Neural crest cell (in vitro differentiated cells): ENCODE measurements around the gene ANKFY1. TPM values are rescaled to one million over a fixed set of nuclear protein-coding genes. Genes with fewer than 3 reads are reported as not detected.

ENCODE experiments used
- DNase-seq: peaks from one replicate; pipeline ENCODE4 v3.0.0; 2021; ENCODE audit warnings: low read depth, mixed read lengths, low spot score
- H3K27ac Mint-ChIP-seq: one replicate; pipeline ENCODE4 v1.8.0; 2021; ENCODE audit warnings: mild to moderate bottlenecking, mixed read lengths; ENCODE audit not compliant: unreplicated experiment
- H3K27me3 Mint-ChIP-seq: 2 replicates; pipeline ENCODE4 v1.8.0; 2021; ENCODE audit warnings: low read depth, mild to moderate bottlenecking, mixed read lengths
- H3K36me3 Mint-ChIP-seq: 2 replicates; pipeline ENCODE4 v1.8.0; 2021; ENCODE audit warnings: low read depth, mild to moderate bottlenecking, mixed read lengths
- H3K4me1 Mint-ChIP-seq: 2 replicates; pipeline ENCODE4 v1.8.0; 2021; ENCODE audit warnings: mixed read lengths
- H3K4me3 Mint-ChIP-seq: one replicate; pipeline ENCODE4 v1.8.0; 2021; ENCODE audit warnings: mild to moderate bottlenecking, mixed read lengths
- H3K9me3 Mint-ChIP-seq: 2 replicates; pipeline ENCODE4 v1.8.0; 2021; ENCODE audit warnings: mixed read lengths
- CTCF ChIP-seq: fragments of 200-600 bp; sonication (generic); conservative IDR thresholded peaks from 2 replicates; pipeline ENCODE4 v1.5.0; 2021; ENCODE audit warnings: antibody characterized with exemption, mild to moderate bottlenecking
- total RNA-seq: library from RNA; stranded (reverse); gene quantifications from 2 replicates; pipeline ENCODE4 v1.2.1, GENCODE V29; 2021

ANKFY1 gene
- total RNA-seq, 1 donor from 2014 or later, result 73.5 TPM

- H3K36me3 Mint-ChIP-seq, result peaks cover 13% of the 10 kb centered on the region
- TF ChIP-seq CTCF, result no peak
- H3K27ac Mint-ChIP-seq, result peak overlapping the region; percentile 28
- no peaks in the 10 kb centered on the region for H3K9me3 Mint-ChIP-seq
- H3K27me3 Mint-ChIP-seq, result no peaks in the 10 kb centered on the region
- H3K4me3 Mint-ChIP-seq, result no peak overlapping the region
- H3K4me1 Mint-ChIP-seq, result peaks cover 17% of the 10 kb centered on the region
- DNase-seq, result no peak
Measured at GRCh38 chr17:4165301-4166010, 98.3 kb downstream of the ANKFY1 start.

- no peaks in the 10 kb centered on the region for H3K27me3 Mint-ChIP-seq
- no peaks in the 10 kb centered on the region for H3K9me3 Mint-ChIP-seq
- no peak overlapping the region for H3K4me3 Mint-ChIP-seq
- TF ChIP-seq CTCF, result no peak
- peaks cover 17% of the 10 kb centered on the region for H3K4me1 Mint-ChIP-seq
- H3K27ac Mint-ChIP-seq, result peak overlapping the region; percentile 88
- H3K36me3 Mint-ChIP-seq, result peaks cover 6% of the 10 kb centered on the region
- DNase-seq, result no peak
Measured at GRCh38 chr17:4163951-4164350, 99.8 kb downstream of the ANKFY1 start.

GRCh38 chr17:4162775-4163466, 100.9 kb downstream of the ANKFY1 start:
- no peaks in the 10 kb centered on the region for H3K9me3 Mint-ChIP-seq
- no peak overlapping the region for H3K4me3 Mint-ChIP-seq
- no peaks in the 10 kb centered on the region for H3K27me3 Mint-ChIP-seq
- peaks cover 17% of the 10 kb centered on the region for H3K4me1 Mint-ChIP-seq
- H3K36me3 Mint-ChIP-seq, result peaks cover 5% of the 10 kb centered on the region
- no peak for DNase-seq
- peak overlapping the region; percentile 35 for H3K27ac Mint-ChIP-seq
- no peak for TF ChIP-seq CTCF

- no peak for DNase-seq
- Mint-ChIP-seq H3K27me3 (no peaks in the 10 kb centered on the region), H3K9me3 (no peaks in the 10 kb centered on the region), H3K27ac (no peak overlapping the region), H3K4me1 (peaks cover 17% of the 10 kb centered on the region), H3K4me3 (no peak overlapping the region), H3K36me3 (peaks cover under 1% of the 10 kb centered on the region)
- TF ChIP-seq CTCF, result no peak
Measured at GRCh38 chr17:4162321-4162720, 101.5 kb downstream of the ANKFY1 start.

GRCh38 chr17:4161967-4162305, 101.8 kb downstream of the ANKFY1 start:
- no peaks in the 10 kb centered on the region for H3K36me3 Mint-ChIP-seq
- TF ChIP-seq CTCF, result no peak
- H3K4me3 Mint-ChIP-seq, result no peak overlapping the region
- no peak for DNase-seq
- H3K27ac Mint-ChIP-seq, result no peak overlapping the region
- H3K4me1 Mint-ChIP-seq, result peaks cover 17% of the 10 kb centered on the region
- H3K9me3 Mint-ChIP-seq, result no peaks in the 10 kb centered on the region
- H3K27me3 Mint-ChIP-seq, result no peaks in the 10 kb centered on the region
